Activated CD8-positive, alpha-beta T cell treated with anti-CD3 and anti-CD28 coated beads for 36 hours (primary cell): ENCODE data around the gene PLXNC1. TPM values are rescaled to one million over a fixed set of nuclear protein-coding genes. Genes with fewer than 3 reads are reported as not detected.
A peak's percentile ranks its signal among the peaks of the same experiment; 100 is the strongest.

Experiments used
- ATAC-seq: fragments of 200-7000 bp; cut with Tn5 transposase; one replicate; pipeline ENCODE4 v1.10.0; 2021; ENCODE audit warnings: mild to moderate bottlenecking, moderate library complexity
- CTCF ChIA-PET: fragments of 350-600 bp; sonication (Branson Sonifier 250); formaldehyde crosslinking; loops from one replicate; lab custom pipeline; 2021; ENCODE audit warnings: antibody characterized with exemption; lab: Charles Lee
- POLR2A ChIA-PET: fragments of 350-600 bp; sonication (Branson Sonifier 250); formaldehyde crosslinking; loops from one replicate; lab custom pipeline; 2021; ENCODE audit warnings: antibody characterized with exemption; lab: Charles Lee
- DNase-seq: peaks from one replicate; pipeline ENCODE4 v3.0.0-alpha.2; 2020
- H3K27ac Mint-ChIP-seq: one replicate; pipeline ENCODE4 v1.8.0; 2021; ENCODE audit warnings: mild to moderate bottlenecking, mixed read lengths
- H3K27me3 Mint-ChIP-seq: one replicate; pipeline ENCODE4 v1.8.0; 2021; ENCODE audit warnings: mixed read lengths
- H3K36me3 Mint-ChIP-seq: one replicate; pipeline ENCODE4 v1.8.0; 2021; ENCODE audit warnings: low read depth, mixed read lengths
- H3K4me1 Mint-ChIP-seq: one replicate; pipeline ENCODE4 v1.8.0; 2021; ENCODE audit warnings: low read depth, mixed read lengths
- H3K4me3 Mint-ChIP-seq: one replicate; pipeline ENCODE4 v1.8.0; 2021; ENCODE audit warnings: mild to moderate bottlenecking, moderate library complexity, mixed read lengths
- H3K9me3 Mint-ChIP-seq: one replicate; pipeline ENCODE4 v1.8.0; 2021; ENCODE audit warnings: mixed read lengths
- intact Hi-C: fragments of 100-400 bp; cut with micrococcal nuclease; formaldehyde crosslinking; loops from one replicate; pipeline ENCODE4 v1.10.0; 2022
- total RNA-seq, 2 experiments: library from RNA; stranded (reverse); gene quantifications; one replicate each; pipeline ENCODE4 v1.2.3, GENCODE V29; 2021
- TF ChIP-seq, protein P1 (sequence below): fragments of 200-600 bp; IDR thresholded peaks from one replicate; pipeline ENCODE4 v1.8.0; 2022; ENCODE audit warnings: antibody characterized with exemption, mild to moderate bottlenecking

Gene PLXNC1
- total RNA-seq, 2 experiments from 2014 or later: 8.8 to 9.5 TPM

DNA sequence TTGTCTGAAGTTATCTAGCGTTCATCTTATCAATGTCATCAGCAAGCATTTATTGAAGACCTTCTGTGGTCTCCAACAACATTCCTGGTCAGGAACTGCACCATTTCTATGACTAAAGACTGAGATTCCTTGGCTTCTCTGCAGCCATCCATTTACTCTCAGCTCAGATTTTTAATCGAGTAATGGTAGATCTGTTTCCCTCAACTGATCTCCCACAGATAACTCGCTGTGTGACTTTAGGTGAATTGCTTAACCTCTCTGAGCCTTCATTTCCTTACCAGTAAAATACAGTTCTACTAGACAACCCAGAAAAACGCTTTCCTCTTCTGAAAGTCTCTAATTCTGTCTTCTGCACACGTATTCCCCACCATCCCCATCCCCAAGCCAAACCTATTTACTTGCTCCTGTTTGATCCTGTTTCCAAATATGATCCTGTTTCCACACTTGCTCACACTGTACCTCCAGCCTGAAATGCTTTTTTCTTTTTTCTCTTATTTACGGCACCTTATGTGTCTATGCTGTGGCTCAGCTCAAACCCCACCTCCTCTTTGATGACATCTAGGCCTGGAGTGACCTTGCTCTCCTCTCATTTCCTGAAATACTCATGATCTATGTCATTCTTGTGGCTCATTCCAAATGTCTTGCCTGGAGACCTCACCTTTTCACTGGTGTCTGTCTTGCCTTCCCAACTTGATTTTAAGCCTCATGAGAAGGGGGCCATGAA is 21.8 kb downstream of the PLXNC1 start:
- ChIA-PET POLR2A (no interaction called here), CTCF (interaction anchor here (0.9 to 1.5 kb wide), 3 partner anchors 21 to 41 kb away, joined by 3 read pairs; no protein-coding TSS in a partner anchor)
- Mint-ChIP-seq H3K4me1 (peaks cover 65% of the 10 kb centered on the region), H3K36me3 (peaks cover 5% of the 10 kb centered on the region), H3K9me3 (no peaks in the 10 kb centered on the region), H3K4me3 (no peak overlapping the region), H3K27ac (no peak overlapping the region), H3K27me3 (no peaks in the 10 kb centered on the region)
- no peak for DNase-seq
- ATAC-seq: no peak
- intact Hi-C loops: loop anchor here (5.0 to 10.0 kb wide), 2 partner anchors 37 to 95 kb away; no protein-coding TSS in a partner anchor
- TF ChIP-seq, protein P1, sequence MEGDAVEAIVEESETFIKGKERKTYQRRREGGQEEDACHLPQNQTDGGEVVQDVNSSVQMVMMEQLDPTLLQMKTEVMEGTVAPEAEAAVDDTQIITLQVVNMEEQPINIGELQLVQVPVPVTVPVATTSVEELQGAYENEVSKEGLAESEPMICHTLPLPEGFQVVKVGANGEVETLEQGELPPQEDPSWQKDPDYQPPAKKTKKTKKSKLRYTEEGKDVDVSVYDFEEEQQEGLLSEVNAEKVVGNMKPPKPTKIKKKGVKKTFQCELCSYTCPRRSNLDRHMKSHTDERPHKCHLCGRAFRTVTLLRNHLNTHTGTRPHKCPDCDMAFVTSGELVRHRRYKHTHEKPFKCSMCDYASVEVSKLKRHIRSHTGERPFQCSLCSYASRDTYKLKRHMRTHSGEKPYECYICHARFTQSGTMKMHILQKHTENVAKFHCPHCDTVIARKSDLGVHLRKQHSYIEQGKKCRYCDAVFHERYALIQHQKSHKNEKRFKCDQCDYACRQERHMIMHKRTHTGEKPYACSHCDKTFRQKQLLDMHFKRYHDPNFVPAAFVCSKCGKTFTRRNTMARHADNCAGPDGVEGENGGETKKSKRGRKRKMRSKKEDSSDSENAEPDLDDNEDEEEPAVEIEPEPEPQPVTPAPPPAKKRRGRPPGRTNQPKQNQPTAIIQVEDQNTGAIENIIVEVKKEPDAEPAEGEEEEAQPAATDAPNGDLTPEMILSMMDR: no peak

DNA sequence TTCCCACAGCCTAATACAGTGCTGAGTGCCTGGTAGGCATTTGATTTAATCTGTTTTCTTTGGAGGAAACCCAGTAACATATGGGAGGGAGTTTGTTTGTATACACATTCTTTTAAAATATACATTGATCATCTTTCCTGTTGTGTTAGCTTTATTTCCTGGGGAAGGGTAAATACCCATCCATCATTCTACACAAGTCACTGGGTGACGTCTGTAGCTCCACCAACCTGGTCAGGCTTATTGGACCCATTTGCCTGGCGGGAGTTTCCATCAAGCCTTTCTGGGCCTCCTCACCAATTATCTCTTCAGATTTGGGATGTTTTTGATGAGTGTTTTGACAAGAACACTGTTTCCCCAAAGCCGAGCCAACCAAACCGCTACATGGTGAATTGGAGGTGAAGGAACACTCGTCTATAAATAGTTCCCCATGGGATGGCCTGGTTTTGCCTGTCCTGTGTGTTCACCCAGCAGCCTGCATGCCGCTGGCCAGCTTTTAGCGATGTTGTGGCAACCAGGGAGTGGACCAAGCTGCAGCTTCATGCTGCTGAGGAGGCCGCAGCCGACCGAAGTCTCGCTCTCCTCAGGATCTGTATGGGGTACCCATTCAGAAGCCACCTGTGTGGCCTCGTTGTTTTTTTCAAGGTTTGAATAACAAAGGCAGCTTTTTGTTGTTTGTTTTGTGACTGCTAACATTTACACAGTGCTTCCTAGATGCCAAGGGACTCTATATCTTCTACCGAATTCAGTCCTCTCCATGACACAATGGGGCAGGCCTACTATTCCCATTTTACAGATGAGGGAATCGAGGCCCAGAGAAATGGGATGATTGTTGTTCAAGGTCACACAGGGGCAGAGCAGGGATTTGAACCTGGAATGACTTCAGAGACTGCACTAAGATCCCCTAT is 22.6 kb downstream of the PLXNC1 start:
- no peak overlapping the region for H3K4me3 Mint-ChIP-seq
- TF ChIP-seq, protein P1: no peak
- peaks cover 72% of the 10 kb centered on the region for H3K4me1 Mint-ChIP-seq
- ChIA-PET POLR2A (interaction anchor here (1.3 to 4.4 kb wide), 2 partner anchors 19 to 37 kb away, joined by 3 to 21 read pairs; no protein-coding TSS in a partner anchor), CTCF (no interaction called here)
- no peak overlapping the region for H3K27ac Mint-ChIP-seq
- peaks cover 5% of the 10 kb centered on the region for H3K36me3 Mint-ChIP-seq
- intact Hi-C loops: loop anchor here (5.0 to 10.0 kb wide), 2 partner anchors 36 to 94 kb away; no protein-coding TSS in a partner anchor
- DNase-seq (no peak), ATAC-seq (no peak)
- H3K27me3 Mint-ChIP-seq: no peaks in the 10 kb centered on the region
- no peaks in the 10 kb centered on the region for H3K9me3 Mint-ChIP-seq

DNA sequence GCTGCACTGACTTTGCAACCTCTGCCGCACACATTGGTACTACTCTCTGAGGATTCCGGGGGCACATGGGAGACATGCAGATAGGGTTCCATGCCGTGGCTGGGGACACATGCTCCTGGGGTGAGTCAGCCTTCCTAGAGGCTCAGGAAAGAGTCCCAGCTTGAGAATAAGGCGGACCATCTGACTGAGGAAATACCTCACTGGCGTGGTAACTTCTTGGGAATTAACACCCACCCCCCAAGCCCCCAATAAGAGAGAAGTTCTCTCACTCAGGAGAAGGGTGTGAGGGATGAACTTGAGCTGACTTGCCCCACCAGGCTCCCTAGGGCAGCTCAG is 23.2 kb downstream of the PLXNC1 start:
- Mint-ChIP-seq H3K27me3 (no peaks in the 10 kb centered on the region), H3K9me3 (no peaks in the 10 kb centered on the region), H3K4me3 (no peak overlapping the region), H3K36me3 (peaks cover 5% of the 10 kb centered on the region), H3K4me1 (peaks cover 73% of the 10 kb centered on the region), H3K27ac (no peak overlapping the region)
- intact Hi-C loops: loop anchor here (5.0 to 10.0 kb wide), 2 partner anchors 36 to 93 kb away; no protein-coding TSS in a partner anchor
- ChIA-PET POLR2A (interaction anchor here (1.3 to 4.4 kb wide), 2 partner anchors 20 to 36 kb away, joined by 3 to 21 read pairs; no protein-coding TSS in a partner anchor), CTCF (interaction anchor here (0.8 kb wide), 1 partner anchor 33 kb away, joined by 3 read pairs; no protein-coding TSS in a partner anchor)
- no peak for DNase-seq
- ATAC-seq: no peak
- TF ChIP-seq, protein P1: no peak

DNA sequence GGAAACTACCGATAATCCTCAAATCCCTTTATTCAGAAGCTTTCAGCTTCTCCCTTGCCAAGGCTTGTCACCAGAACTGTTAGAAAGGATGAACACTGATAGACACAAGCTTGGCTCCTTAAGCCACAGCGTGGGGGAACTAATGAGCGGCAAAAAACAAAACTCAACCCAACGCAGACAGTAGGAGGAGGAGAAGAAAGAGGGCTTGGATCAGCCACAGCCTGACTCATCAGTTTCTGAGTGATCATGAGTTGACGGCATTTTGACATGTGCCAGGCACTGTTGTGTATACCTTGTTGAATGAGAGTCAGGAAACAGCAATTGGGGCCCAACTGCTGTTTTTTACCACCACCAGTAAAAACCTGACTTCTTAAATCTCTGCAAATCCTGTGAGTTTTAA is 23.7 kb downstream of the PLXNC1 start:
- DNase-seq: peak; percentile 71
- peaks cover 73% of the 10 kb centered on the region for H3K4me1 Mint-ChIP-seq

More for the DNA sequence above, 23.7 kb downstream of the PLXNC1 start:
- intact Hi-C loops: loop anchor here (5.0 to 10.0 kb wide), 2 partner anchors 35 to 93 kb away; no protein-coding TSS in a partner anchor
- Mint-ChIP-seq H3K9me3 (no peaks in the 10 kb centered on the region), H3K4me3 (no peak overlapping the region), H3K27me3 (no peaks in the 10 kb centered on the region), H3K36me3 (peaks cover 5% of the 10 kb centered on the region), H3K27ac (no peak overlapping the region)
- POLR2A ChIA-PET: interaction anchor here (1.3 to 4.4 kb wide), 2 partner anchors 20 to 36 kb away, joined by 3 to 21 read pairs; no protein-coding TSS in a partner anchor
- TF ChIP-seq, protein P1: no peak
- CTCF ChIA-PET: interaction anchor here (0.8 to 1.3 kb wide), 2 partner anchors 32 to 432 kb away, joined by 3 read pairs; no protein-coding TSS in a partner anchor
- ATAC-seq: peak; percentile 67
